Rectal smooth muscle tissue (tissue), 1 donor: Measurements from ENCODE around the gene HCFC2.
"Not testable (repeated sequence)": the region's sequence is repeated elsewhere in the genome, so short reads cannot be mapped to it uniquely, and the experiment has no call there.

Experiments
- H3K27ac ChIP-seq: one replicate; pipeline ENCODE4 v1.7.0; 2013; ENCODE audit warnings: low read depth, low read length, inconsistent platforms
- H3K27me3 ChIP-seq: one replicate; pipeline ENCODE4 v1.7.0; 2013; ENCODE audit warnings: low read length; ENCODE audit not compliant: control insufficient read depth, insufficient read depth
- H3K36me3 ChIP-seq: one replicate; pipeline ENCODE4 v1.7.0; 2013; ENCODE audit warnings: low read length; ENCODE audit not compliant: control insufficient read depth, insufficient read depth
- H3K4me1 ChIP-seq: one replicate; pipeline ENCODE4 v1.7.0; 2013; ENCODE audit warnings: low read length; ENCODE audit not compliant: control insufficient read depth, insufficient read depth
- H3K4me3 ChIP-seq: one replicate; pipeline ENCODE4 v1.7.0; 2013; ENCODE audit warnings: low read length
- H3K9ac ChIP-seq: one replicate; pipeline ENCODE4 v1.7.0; 2013; ENCODE audit warnings: low read length

HCFC2 gene

GRCh38 chr12:104064031-104064841, at the start of gene HCFC2:
Gene HCFC2, plus strand, starts transcription at chr12:104064531. Its CDS starts 30 bp downstream, at chr12:104064561.
- Histone ChIP-seq H3K36me3 (no peaks in the 10 kb centered on the region), H3K9ac (peak within 1 kb of the TSS; percentile 90), H3K27ac (peak within 1 kb of the TSS; percentile 91), H3K27me3 (no peaks in the 10 kb centered on the region), H3K4me1 (peaks cover 13% of the 10 kb centered on the region), H3K4me3 (peak within 1 kb of the TSS; percentile 89)

DNA sequence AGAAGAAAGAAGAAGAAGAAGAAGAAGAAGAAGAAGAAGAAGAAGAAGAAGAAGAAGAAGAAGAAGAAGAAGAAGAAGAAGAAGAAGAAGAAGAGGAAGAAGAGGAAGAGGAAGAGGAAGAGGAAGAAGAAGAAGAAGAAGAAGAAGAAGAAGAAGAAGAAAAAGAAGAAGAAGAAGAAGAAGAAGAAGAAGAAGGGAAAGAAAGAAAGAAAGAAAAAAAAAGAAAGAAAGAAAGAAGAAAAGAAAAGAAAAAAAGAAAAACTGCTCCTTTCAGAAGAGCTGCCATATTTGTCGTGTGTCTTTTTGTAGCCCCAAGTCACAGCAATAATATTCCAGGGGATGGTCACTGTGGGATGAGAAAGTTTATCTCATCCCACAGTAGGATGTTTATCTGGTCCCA, 42.5 kb upstream of the HCFC2 start:
- H3K9ac ChIP-seq, H3K36me3 ChIP-seq, H3K27ac ChIP-seq, H3K4me3 ChIP-seq, H3K27me3 ChIP-seq, H3K4me1 ChIP-seq: not testable (repeated sequence)

GRCh38 chr12:104022786-104023185, 41.5 kb upstream of the HCFC2 start:
- H3K4me3 ChIP-seq, result no peak overlapping the region

GRCh38 chr12:104023710-104024109, 40.6 kb upstream of the HCFC2 start:
- H3K27ac ChIP-seq, result no peak overlapping the region
- no peak overlapping the region for H3K4me3 ChIP-seq
- H3K9ac ChIP-seq, result no peak overlapping the region
- no peaks in the 10 kb centered on the region for H3K4me1 ChIP-seq
- H3K27me3 ChIP-seq, result no peaks in the 10 kb centered on the region
- no peaks in the 10 kb centered on the region for H3K36me3 ChIP-seq

More at GRCh38 chr12:104022786-104023185, 41.5 kb upstream of the HCFC2 start:
- no peaks in the 10 kb centered on the region for H3K27me3 ChIP-seq
- H3K4me1 ChIP-seq, result no peaks in the 10 kb centered on the region
- no peak overlapping the region for H3K27ac ChIP-seq
- H3K9ac ChIP-seq, result no peak overlapping the region
- no peaks in the 10 kb centered on the region for H3K36me3 ChIP-seq

GRCh38 chr12:104024348-104024747, 40.0 kb upstream of the HCFC2 start:
- H3K9ac ChIP-seq, result no peak overlapping the region
- H3K4me1 ChIP-seq, result no peaks in the 10 kb centered on the region
- H3K27me3 ChIP-seq, result no peaks in the 10 kb centered on the region

GRCh38 chr12:104025771-104026170, 38.6 kb upstream of the HCFC2 start:
- H3K4me1 ChIP-seq, result no peaks in the 10 kb centered on the region
- no peak overlapping the region for H3K27ac ChIP-seq
- no peaks in the 10 kb centered on the region for H3K36me3 ChIP-seq
- no peaks in the 10 kb centered on the region for H3K27me3 ChIP-seq
- H3K9ac ChIP-seq, result no peak overlapping the region
- H3K4me3 ChIP-seq, result no peak overlapping the region

More at GRCh38 chr12:104024348-104024747, 40.0 kb upstream of the HCFC2 start:
- Histone ChIP-seq H3K27ac (no peak overlapping the region), H3K36me3 (no peaks in the 10 kb centered on the region), H3K4me3 (no peak overlapping the region)

- H3K27ac ChIP-seq, result no peak overlapping the region
- no peaks in the 10 kb centered on the region for H3K27me3 ChIP-seq
- H3K36me3 ChIP-seq, result no peaks in the 10 kb centered on the region
- H3K4me3 ChIP-seq, result no peak overlapping the region
- H3K9ac ChIP-seq, result no peak overlapping the region
- no peaks in the 10 kb centered on the region for H3K4me1 ChIP-seq
These were observed 37.3 kb upstream of the HCFC2 start for GRCh38 chr12:104026841-104027599.

- not testable (repeated sequence) for H3K4me1 ChIP-seq, H3K4me3 ChIP-seq, H3K27me3 ChIP-seq
These were observed 33.7 kb upstream of the HCFC2 start for GRCh38 chr12:104030596-104030995.

GRCh38 chr12:104036143-104036542, 28.2 kb upstream of the HCFC2 start:
- H3K27ac ChIP-seq, H3K9ac ChIP-seq, H3K27me3 ChIP-seq, H3K36me3 ChIP-seq, H3K4me1 ChIP-seq, H3K4me3 ChIP-seq: not testable (repeated sequence)

More at GRCh38 chr12:104030596-104030995, 33.7 kb upstream of the HCFC2 start:
- H3K9ac ChIP-seq, H3K27ac ChIP-seq, H3K36me3 ChIP-seq: not testable (repeated sequence)

GRCh38 chr12:104039769-104040168, 24.6 kb upstream of the HCFC2 start:
- not testable (repeated sequence) for H3K4me3 ChIP-seq, H3K36me3 ChIP-seq, H3K4me1 ChIP-seq, H3K9ac ChIP-seq, H3K27me3 ChIP-seq, H3K27ac ChIP-seq

DNA sequence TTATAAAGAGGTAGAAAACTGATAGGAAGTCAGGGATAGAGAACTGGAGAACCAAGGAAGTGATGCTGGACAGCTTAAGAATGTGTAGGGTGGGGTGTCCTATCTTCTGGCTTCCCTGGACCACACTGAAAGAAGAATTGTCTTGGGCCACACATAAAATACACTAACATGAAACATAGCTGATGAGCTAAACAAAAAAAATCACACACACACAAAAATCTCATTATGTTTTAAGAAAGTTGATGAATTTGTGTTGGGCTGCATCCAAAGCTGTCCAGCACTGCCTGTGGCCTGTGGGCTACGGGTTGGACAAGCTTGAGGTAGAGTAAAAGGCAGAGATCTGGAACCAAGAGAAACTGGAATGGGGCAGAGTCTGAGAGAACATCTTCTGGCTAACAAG, 21.8 kb upstream of the HCFC2 start:
- H3K4me3 ChIP-seq, result no peak overlapping the region
- no peaks in the 10 kb centered on the region for H3K36me3 ChIP-seq
- H3K27ac ChIP-seq, result no peak overlapping the region

DNA sequence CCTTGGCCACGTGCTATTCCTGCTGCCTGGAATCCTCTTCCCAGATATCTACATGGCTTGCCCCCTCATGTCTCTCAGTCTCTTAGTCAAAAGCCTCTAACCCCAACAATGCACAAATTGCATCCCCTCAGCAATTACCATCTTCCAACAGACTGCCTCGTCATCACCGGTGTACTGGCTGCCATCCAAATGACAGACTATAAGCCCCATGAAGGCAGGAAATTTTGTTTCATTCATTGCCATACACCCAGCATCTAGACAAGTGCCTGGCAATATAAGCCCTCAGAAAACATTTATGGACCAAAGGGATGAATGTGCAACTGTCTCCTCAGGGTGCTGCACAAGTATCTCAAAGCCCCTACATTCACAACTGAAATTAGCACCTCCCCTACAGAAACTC, 20.2 kb upstream of the HCFC2 start:
- Histone ChIP-seq H3K36me3 (no peaks in the 10 kb centered on the region), H3K27me3 (no peaks in the 10 kb centered on the region), H3K4me3 (no peak overlapping the region), H3K9ac (no peak overlapping the region), H3K27ac (no peak overlapping the region), H3K4me1 (peaks cover 9% of the 10 kb centered on the region)

More for the DNA sequence above, 21.8 kb upstream of the HCFC2 start:
- Histone ChIP-seq H3K4me1 (no peaks in the 10 kb centered on the region), H3K9ac (no peak overlapping the region), H3K27me3 (no peaks in the 10 kb centered on the region)
